ENCODE measurements around the gene CACHD1. TPM values are rescaled to one million over a fixed set of nuclear protein-coding genes. Genes with fewer than 3 reads are reported as not detected.

Gene CACHD1
- total RNA-seq, 1 experiment from 2014 or later: 8.4 TPM

DNA sequence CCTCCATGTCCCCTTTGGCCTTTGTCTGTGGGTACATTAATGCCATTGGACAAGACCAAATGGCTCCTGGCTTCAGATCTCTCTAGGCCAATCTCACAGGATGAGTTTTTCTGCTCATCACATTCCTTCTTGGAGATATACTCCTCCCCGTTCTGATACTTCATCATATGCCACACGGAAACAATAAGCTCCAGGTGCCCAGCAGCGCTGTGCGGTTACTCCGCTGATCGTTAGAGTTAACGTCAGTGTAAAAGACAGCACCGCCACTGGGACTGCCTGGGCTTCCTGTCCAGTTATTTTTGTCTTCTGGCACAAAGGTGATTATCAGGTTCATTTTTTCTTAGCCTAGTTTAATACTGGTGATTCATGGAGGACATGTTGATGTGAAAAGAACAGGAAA, 22.5 kb downstream of the CACHD1 start:
- DNase-seq (ENCODE audit: low read depth, low spot score): no peak
- Histone ChIP-seq H3K4me1 (ENCODE audit: control insufficient read depth in 1 of 2, insufficient read depth in 2 of 2, low read length in 2 of 2) (peaks cover 0 to 5% of the 10 kb centered on the region in 2 experiments; a peak in 1 of 4 replicates), H3K27me3 (ENCODE audit: insufficient read depth, low read length) (no peaks in the 10 kb centered on the region), H3K27ac (ENCODE audit: low read depth, low read length) (no peak overlapping the region), H3K9me3 (ENCODE audit: control insufficient read depth in 1 of 2, insufficient read depth in 1 of 2, low read depth in 1 of 2, low read length in 2 of 2) (no peaks in the 10 kb centered on the region), H3K4me2 (ENCODE audit: low read length) (no peak overlapping the region), H3K36me3 (ENCODE audit: control insufficient read depth in 1 of 2, insufficient read depth in 2 of 2, low read length in 2 of 2) (no peaks in the 10 kb centered on the region), H3K79me2 (ENCODE audit: insufficient read depth, low read length) (no peaks in the 10 kb centered on the region; the same call in 1 of the 2 replicates), H4K20me1 (ENCODE audit: insufficient read depth) (no peaks in the 10 kb centered on the region), H3K9ac (ENCODE audit: low read length) (no peak overlapping the region), H3K9me2 (ENCODE audit: insufficient read depth) (no peaks in the 10 kb centered on the region), H3K4me3 (replicated peaks in 1 of 2; ENCODE audit: low read depth in 1 of 2, low read length in 2 of 2) (no peak overlapping the region), H2AFZ (ENCODE audit: low read depth, low read length, poor library complexity, severe bottlenecking) (no peak overlapping the region)
- TF ChIP-seq CEBPB (IDR thresholded peaks at IDR 0.05; ENCODE audit: low read depth) (no peak), EZH2 (IDR thresholded peaks at IDR 0.05) (no peak), EGR1 (IDR thresholded peaks at IDR 0.05; ENCODE audit: low read depth) (no peak), RAD21 (IDR thresholded peaks at IDR 0.05; ENCODE audit: low read depth) (no peak), ELF1 (IDR thresholded peaks at IDR 0.05; ENCODE audit: borderline replicate concordance, low read depth) (no peak), FOSL1 (IDR thresholded peaks at IDR 0.05; ENCODE audit: low read depth) (no peak)
- TF ChIP-seq, protein P1, sequence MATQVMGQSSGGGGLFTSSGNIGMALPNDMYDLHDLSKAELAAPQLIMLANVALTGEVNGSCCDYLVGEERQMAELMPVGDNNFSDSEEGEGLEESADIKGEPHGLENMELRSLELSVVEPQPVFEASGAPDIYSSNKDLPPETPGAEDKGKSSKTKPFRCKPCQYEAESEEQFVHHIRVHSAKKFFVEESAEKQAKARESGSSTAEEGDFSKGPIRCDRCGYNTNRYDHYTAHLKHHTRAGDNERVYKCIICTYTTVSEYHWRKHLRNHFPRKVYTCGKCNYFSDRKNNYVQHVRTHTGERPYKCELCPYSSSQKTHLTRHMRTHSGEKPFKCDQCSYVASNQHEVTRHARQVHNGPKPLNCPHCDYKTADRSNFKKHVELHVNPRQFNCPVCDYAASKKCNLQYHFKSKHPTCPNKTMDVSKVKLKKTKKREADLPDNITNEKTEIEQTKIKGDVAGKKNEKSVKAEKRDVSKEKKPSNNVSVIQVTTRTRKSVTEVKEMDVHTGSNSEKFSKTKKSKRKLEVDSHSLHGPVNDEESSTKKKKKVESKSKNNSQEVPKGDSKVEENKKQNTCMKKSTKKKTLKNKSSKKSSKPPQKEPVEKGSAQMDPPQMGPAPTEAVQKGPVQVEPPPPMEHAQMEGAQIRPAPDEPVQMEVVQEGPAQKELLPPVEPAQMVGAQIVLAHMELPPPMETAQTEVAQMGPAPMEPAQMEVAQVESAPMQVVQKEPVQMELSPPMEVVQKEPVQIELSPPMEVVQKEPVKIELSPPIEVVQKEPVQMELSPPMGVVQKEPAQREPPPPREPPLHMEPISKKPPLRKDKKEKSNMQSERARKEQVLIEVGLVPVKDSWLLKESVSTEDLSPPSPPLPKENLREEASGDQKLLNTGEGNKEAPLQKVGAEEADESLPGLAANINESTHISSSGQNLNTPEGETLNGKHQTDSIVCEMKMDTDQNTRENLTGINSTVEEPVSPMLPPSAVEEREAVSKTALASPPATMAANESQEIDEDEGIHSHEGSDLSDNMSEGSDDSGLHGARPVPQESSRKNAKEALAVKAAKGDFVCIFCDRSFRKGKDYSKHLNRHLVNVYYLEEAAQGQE (IDR thresholded peaks at IDR 0.05; ENCODE audit: low read depth): no peak
- TF ChIP-seq, protein P2, sequence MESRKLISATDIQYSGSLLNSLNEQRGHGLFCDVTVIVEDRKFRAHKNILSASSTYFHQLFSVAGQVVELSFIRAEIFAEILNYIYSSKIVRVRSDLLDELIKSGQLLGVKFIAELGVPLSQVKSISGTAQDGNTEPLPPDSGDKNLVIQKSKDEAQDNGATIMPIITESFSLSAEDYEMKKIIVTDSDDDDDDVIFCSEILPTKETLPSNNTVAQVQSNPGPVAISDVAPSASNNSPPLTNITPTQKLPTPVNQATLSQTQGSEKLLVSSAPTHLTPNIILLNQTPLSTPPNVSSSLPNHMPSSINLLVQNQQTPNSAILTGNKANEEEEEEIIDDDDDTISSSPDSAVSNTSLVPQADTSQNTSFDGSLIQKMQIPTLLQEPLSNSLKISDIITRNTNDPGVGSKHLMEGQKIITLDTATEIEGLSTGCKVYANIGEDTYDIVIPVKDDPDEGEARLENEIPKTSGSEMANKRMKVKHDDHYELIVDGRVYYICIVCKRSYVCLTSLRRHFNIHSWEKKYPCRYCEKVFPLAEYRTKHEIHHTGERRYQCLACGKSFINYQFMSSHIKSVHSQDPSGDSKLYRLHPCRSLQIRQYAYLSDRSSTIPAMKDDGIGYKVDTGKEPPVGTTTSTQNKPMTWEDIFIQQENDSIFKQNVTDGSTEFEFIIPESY (IDR thresholded peaks at IDR 0.05; ENCODE audit: extremely low read depth, insufficient replicate concordance, low read length): no peak
- ChIA-PET POLR2A (no interaction called here), RAD21 (ENCODE audit: low non-redundant PET in 1 of 2, low total read pairs in 2 of 2, uncharacterized antibody in 2 of 2, unreplicated experiment in 2 of 2) (no interaction called here), CTCF (interaction anchor here (1.3 kb wide), 1 partner anchor 8 kb away, joined by 3 read pairs; no protein-coding TSS in a partner anchor)
- no TSS peak for BruUV-seq (replicated peaks)
- no peak for ATAC-seq
- intact Hi-C loops (cut with micrococcal nuclease): no loop called here

Data from HCT116 (cell line).